Activated CD4-positive, alpha-beta T cell treated with anti-CD3 and anti-CD28 coated beads, Interleukin-2, amount 50 U/mL, for 16 hours (primary cell): Measurements from ENCODE around the gene RNF183.
"Not testable (repeated sequence)": the region's sequence is repeated elsewhere in the genome, so short reads cannot be mapped to it uniquely, and the experiment has no call there.

ENCODE experiments used
- DNase-seq: peaks from one replicate; pipeline ENCODE4 v3.0.0-alpha.2; 2020

The RNF183 gene

DNA sequence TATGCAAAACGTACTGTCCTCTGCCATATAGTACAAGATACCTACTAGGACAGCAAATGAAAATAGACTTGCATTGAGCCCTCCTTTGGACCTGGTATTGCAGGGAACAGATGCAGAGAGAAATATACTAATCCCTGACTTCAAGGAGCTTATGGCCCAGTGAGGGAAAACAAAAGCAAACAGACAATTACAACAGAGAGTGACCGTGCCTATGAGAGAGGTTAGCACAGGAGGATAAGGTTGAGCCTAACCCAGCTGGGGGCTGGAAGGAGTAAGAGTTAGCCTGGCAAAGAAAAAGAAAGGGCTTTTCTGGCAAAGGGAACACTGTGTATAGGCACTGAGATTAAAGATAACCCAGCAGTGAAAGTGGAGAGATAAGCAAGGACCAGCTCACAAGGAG is 33.3 kb downstream of the RNF183 start:
- no peak for DNase-seq

DNA sequence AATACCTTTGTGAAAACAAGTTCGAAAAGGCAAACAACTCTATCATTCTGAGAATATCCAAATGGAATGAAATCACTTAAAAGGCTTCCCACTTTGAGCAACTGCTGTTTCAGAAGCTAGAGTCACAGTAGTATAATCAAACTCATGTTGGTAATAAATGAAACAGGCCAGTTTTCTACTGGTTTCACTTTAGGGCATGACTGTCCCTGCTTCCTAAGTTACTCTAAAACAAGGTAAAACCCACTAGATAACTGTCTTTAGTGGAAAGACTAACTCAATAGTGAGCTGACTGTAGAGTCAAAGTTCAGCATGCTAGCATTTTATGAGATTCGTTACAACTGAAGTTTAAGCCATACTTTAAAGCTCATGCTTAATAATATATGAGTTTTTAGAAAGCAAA is 33.8 kb downstream of the RNF183 start:
- DNase-seq = no peak

DNA sequence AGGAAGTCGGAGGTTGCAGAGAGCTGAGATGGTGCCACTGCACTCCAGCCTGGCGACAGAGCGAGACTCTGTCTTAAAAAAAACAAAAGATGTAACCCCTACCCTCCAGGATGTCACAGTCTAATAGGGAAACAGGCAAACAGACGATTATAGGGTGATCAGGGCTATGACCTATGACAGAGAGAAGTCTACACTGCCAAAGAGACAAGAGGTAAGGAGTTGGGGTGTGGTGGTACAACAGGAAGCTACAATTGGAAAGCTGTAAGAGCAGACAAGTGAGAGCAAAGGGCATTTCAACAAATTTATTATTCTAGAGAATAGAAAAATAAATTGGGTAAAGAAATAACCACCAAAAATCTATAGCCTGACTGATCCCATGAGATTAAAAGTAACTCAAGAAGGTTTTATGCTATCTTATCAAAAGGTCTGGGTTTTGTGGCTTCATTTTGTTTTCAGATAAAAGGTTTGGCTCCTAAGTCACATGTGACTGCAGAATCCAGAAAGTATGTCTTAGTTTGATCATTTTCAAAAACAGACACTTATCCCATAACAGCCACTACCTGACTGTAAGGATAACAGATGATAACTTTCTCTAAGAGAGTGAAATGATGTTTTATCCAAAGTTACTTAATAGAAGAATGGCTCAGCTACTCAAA is 35.1 kb downstream of the RNF183 start:
- no peak for DNase-seq

DNA sequence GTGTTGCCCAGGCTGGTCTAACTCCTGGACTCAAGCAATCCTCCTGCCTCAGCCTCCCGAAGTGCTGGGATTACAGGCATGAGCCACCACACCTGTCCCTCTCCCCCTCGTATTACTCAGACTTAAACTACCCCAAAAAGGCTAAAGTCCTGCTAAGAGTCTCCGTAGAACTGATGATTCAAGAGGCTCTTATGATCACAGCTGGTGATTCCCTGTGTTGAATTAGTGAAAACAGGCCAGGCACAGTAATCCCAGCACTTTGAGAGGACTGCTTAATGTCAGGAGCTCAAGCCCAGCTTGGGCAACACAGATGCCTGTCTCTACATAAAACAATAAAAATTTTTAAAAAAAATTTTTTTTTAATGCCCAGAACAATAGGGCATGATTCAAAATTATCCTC is 37.0 kb downstream of the RNF183 start:
- no peak for DNase-seq

DNA sequence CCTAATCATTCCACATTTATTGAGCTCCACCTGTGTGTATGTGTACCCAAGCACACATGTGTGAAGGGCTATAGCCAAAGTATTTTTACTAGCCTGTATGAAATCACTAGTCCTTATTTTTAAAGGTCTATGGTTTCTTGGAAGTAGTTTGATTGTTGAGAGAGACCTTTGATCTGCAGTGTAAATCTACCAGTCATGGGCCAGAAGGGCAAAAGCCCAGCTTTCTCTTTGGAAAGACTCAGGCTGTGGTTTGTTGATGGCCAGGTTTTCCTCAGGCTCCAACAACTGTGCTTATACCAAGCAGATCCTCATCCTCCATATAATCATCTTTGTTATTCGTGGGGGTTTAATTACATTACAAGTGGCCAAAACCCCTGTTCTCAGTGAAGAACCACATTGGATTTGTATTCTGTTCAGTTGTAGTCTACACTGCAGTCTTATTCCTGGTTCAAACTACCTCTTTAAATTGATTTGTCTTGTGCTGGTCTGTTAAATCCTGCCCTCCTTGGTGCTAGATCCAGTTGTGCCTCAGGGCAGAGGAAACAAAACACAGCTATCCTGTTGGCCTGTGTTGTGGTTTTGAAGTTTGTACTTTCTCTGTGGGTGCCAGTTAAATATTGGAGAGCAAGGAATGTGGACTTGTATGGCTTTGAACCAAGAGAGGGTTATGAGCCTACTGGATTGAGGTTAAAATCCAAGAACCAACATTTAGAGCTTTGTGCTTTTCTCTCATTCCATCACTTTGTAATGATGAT is 41.1 kb downstream of the RNF183 start:
- DNase-seq = no peak

DNA sequence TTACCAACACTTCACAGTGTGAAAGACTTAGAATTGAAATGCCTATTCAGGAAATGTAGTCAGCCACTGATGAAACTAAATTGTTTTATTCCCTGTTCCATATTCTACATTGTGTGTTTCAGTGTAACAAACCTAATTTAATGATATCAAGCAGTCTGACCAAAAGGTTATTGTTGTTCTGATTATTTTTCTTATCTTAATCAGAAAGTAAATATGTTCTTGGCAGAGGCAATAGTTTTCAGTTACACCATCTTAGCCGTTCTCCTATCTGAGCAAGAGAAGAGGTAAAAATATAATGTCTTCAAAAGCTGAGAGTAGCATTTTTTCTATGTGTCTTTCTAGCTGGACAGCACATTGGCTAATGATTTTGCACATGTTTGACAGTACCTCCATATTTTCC is 44.9 kb downstream of the RNF183 start:
- no peak for DNase-seq

DNA sequence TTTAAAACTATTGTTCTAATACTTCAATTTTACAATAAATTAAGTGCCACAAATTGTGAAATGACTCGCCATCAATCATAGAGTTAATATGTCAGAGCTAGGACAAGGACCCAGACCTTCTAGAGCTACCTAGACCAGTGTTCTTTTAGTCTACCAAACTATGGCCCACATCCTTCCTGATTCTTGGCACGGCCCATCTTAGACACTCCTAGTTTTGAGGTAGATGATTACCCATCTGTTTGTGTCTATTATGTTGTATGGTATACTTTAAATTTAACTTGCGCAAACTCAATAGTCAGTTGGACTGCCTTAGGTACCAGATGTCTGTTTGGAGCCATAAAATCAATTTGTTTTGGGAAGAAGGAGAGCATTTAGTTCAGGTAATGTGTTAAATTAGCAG is 45.3 kb downstream of the RNF183 start:
- no peak for DNase-seq

DNA sequence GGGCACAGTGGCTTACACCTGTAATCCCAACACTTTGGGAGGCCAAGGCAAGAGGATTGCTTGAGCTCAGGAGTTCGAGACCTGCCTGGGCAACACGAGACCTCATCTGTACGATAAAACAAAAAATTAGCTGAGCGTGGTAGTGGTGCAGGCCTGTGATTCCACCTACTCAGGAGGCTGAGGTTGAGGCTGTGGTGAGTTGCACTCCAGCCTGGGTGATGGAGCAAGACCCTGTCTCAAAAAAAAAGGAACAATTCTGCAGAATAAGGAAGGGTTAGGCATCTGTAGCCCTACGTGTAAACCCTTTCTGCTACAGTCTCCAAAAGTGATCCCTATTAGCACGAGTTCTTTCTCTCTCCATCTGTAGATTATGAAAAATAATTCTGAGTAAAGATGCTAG is 47.7 kb downstream of the RNF183 start:
- DNase-seq = no peak

DNA sequence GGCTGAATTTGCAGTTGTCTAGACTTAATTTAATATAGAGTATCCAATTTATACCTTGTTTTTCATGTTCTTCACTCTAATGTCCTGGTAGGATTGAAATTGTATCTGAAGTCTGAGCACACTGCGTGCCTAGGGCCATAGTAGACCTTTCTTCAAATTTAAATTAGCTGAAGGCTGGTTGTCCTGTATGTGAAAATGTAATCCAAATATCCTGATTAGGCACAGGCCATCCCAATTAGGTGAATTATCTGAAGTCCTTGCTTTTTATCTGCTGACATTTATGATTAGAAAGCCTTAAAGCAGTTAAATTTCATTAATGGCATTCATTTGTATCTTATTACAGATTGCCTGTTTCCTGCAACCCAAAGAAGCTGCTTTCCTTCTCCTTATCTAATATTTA is 48.2 kb downstream of the RNF183 start:
- DNase-seq = no peak

DNA sequence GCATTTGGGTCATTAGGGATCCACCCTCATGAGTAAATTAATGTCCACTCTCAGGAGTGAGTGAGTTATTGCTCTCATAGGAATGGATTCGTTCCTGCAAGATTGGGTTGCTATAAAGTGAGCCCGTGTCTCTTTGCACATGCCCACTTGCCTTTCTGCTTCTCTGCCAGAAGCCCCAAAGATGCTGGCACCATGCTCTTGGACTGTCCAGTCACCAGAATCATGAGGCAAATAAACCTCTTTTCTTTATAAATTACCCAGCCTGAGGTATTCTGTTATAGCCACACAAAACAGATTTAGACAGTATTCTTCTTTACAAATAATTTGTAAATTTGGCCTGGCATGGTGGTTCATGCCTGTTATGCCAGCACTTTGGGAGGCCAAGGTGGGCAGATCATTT is 52.4 kb downstream of the RNF183 start:
- DNase-seq = no peak

DNA sequence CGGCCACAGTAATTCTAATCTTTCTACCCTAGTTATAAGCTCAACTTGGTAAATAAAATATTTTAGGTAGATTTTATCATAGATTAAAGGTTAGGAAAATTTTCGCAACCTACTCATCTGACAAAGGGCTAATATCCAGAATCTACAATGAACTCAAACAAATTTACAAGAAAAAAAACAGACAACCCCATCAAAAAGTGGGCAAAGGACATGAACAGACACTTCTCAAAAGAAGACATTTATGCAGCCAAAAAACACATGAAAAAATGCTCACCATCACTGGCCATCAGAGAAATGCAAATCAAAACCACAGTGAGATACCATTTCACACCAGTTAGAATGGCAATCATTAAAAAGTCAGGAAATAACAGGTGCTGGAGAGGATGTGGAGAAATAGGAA is 53.5 kb downstream of the RNF183 start:
- DNase-seq = not testable (repeated sequence)

DNA sequence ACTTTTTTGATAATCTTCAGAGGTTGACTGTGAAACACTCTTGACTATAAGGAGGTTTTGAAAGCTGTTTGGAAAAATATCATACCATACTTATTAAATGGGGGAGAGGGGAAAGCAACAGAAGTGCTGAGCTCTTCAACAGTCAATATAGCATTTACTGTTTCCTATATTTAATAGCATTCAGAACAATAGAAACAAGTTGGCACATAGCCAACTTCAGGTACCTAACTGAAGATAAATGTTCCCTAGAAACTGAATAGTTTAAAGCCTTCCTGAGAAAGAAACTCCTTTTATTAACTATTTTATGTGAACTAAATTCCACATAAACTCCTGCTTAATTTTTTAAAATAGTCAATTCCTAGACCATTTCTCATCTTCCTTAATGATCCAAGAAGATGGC is 55.5 kb downstream of the RNF183 start:
- no peak for DNase-seq
